GM21717 (cell line): ENCODE measurements around the gene SLC25A33.

Source experiments
- ATAC-seq: cut with Tn5 transposase; IDR thresholded peaks from one replicate; pipeline ENCODE4 v1.9.1; 2021; ENCODE audit warnings: mild to moderate bottlenecking, moderate library complexity; ENCODE audit not compliant: unreplicated experiment

The SLC25A33 gene

DNA sequence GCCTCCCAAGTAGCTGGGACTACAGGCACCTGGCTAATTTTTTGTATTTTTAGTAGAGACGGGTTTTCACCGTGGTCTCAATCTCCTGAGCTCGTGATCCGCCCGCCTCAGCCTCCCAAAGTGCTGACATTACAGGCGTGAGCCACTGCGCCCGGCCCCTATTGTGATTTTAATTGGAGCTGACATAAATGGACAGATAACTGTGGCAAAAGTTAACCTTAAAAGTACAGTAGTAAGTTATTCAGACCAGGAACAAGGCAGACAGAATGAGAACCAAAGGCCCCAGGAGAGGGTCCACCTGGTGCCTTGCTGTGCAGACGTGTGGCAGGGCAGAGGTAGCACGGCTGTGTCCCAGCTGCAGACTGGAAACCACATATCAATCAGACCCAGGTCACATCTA lies 60.5 kb downstream of the SLC25A33 start:
- no peak for ATAC-seq

DNA sequence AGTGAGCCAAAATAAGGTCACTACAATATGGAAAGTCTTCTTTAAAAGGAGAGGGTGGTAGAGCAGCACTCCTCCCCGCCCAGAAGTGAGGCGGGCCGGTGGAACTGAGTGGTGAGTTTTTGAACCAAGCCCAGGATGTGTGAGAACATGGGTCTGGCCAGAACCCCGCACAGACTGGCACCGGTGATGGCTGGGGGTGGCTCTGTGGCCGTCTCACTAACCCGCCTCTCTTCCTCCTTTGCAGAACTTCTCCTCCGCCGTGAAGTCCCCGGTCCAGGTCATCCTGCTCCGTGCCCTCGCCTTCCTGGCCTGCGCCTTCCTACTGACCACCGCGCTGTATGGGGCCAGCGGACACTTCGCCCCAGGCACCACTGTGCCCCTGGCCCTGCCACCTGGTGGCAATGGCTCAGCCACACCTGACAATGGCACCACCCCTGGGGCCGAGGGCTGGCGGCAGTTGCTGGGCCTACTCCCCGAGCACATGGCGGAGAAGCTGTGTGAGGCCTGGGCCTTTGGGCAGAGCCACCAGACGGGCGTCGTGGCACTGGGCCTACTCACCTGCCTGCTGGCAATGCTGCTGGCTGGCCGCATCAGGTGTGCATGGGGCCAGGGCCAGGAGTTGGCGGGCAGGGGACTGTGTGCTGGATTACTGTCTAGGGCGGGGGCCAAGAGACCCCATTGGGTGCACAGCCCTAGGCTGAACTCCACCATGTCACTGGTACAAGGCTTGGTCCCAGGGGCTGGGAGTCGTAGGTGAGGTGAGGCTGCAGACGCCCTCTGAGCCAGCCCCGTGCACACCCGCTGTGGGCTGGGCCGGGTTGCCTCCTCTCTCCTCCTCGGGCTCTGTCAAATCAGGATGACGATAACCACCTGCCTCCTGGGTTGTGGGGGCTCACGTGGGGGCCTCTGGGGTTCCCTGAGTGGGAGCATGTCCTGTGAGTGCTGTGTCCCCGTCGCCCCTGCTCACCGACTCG lies 61.9 kb downstream of the SLC25A33 start:
- no peak for ATAC-seq

DNA sequence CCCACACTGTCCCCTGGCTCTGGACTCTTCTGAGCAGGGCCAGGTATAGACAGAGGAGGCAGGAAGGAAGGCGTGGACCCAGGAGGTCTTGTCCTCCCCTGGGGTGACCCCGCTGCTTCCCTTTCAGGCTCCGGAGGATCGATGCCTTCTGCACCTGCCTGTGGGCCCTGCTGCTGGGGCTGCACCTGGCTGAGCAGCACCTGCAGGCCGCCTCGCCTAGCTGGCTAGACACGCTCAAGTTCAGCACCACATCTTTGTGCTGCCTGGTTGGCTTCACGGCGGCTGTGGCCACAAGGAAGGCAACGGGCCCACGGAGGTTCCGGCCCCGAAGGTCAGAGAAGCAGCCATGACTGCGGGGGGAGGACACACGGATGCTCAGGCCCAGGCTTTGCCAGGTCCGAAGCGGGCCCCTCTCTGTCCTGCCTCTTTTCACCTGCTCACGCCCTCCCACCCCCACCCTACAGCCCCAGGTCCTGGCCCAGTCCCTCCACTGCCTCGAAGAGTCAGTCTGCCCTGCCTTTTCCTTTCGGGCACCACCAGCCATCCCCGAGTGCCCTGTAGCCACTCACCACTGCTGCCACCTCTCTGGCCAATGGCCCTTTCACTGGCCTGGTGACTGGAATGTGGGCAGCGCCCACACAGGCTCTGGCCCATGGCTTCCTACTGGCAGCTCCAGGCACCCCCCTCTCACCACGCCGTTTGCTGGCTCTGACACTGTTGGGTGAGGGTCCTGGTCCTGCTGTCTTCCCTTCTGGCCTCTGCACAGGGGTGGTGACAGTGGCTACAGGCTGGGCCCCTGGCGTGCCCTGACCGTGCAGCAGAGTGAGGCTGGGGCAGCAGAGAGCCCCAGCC lies 62.9 kb downstream of the SLC25A33 start:
- ATAC-seq: no peak

DNA sequence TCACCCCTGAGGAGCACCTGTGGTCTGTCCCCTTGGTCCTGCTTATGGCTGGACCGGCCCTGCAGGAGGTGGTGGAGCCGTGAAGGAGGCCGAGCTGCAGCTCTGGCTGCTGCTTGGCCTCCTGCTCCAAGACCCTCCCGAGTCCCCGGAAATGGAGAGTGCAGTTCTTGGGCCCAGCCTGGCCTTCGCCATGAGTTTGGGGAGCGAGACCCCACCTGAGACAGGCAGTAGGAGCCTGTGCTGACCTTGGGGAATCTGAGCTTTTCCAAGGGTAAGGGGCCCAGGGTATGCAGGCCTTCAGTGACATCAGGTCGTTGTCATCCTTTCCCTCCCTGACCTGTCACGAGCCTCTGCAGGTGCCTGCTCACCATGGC lies 63.5 kb downstream of the SLC25A33 start:
- ATAC-seq: no peak

DNA sequence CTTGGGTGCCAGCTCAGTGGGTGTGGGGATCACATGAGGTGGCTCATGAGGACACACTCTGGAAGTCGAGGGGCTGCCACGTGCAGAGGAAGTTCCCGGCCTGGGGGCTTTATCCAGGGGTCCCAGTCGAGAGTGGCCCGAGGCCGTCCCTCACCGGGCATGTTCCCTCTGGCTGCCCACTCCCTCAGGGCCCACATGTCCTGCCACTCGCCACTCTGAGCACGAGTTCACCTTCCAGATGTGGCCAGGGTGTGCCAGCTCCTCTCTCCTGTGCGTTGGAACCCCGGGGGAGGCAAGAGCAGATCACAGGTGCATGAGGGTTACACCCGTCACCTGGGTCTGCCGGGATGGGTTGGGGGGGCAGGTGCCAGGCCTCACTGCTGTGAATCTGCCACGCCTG lies 64.0 kb downstream of the SLC25A33 start:
- no peak for ATAC-seq

DNA sequence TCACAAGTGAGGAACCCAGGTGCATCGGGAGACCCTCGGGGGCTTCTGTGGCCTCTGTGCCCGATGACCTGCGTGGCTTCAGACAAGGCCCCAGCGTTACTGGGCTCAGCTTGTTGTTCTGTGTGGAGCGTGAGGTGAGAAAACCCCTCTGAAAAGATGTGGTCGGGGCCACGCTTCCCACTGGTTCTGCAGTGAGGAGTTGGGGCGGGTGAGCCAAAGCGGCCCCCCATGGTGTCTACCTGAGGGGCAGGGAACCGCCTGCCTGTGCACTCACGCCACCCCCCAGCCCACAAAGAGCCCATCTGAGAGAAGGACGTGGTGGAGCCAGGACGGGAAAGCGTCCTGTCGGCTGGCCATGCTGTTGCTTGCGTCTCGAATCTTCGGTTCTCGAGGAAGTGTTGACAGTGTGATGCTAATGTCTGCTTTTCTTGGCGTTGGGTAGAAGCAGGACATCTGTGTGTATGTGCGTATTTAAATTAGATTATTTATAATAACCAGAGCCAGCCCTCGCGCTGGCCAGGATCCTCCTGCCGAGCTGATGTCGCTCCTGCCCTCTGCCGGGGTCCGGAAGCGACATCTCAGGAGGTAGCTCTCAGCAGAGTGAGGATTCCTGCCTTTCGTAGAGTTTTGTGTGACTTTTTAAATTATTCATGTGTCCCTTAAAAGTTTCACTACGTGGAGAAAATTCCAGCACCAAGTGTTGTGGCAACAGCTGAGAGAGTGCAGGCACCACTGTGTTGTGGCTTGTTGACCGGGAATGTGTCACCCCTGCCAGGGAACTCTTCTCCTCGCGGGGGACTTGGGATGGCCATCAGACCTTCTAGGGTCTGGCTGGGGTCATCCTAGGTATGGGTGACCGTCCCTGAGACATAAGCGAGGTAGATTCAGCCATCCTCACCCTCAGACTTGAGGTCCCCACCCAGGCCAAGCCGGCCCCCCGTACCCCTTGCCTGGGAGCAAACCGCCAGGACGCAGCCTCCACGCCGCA lies 64.8 kb downstream of the SLC25A33 start:
- ATAC-seq: no peak

DNA sequence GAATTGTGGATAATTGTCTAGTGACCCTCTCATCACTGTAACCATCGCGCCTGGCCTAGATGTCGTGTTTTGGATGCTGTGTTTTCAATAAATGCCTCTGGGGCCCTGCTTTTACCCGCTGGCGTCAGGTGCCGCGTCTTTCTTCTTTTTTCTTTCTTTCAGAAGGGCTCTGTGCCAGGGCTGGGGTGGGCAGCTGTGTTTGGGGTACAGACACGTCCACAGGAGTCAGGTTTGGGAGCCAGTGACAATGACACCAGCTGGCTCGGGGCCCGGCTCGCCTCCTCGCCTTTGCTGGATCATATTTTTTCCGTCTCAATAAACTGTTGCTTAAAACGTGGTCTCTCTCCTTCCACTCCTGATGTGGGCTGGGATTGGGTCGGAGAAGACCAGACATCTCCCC lies 65.6 kb downstream of the SLC25A33 start:
- ATAC-seq: no peak

DNA sequence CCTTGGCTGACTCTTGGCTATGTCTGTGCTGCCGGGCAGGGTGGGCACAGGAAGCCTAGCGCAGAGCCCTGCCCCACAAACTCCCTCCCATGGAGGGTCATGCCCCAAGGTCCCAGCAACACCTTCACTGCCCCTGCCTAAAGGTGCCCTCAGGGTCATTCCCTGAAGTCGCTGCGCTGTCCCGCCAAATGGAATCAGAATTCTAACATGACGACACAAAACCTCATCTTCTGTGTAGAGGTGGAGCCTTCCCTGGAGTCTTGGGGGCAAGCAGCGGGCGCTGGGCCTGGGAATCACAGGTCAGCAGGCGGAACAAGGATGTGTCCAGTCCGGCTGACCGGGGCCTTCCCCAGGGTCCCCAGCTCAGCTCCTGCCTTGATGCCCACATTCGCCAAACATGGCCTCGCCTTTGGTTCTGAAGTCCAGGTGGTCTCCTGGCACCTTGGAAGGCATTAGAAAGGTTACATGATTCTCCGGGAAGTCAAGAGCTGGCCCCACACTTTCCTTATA lies 66.7 kb downstream of the SLC25A33 start:
- ATAC-seq: no peak

DNA sequence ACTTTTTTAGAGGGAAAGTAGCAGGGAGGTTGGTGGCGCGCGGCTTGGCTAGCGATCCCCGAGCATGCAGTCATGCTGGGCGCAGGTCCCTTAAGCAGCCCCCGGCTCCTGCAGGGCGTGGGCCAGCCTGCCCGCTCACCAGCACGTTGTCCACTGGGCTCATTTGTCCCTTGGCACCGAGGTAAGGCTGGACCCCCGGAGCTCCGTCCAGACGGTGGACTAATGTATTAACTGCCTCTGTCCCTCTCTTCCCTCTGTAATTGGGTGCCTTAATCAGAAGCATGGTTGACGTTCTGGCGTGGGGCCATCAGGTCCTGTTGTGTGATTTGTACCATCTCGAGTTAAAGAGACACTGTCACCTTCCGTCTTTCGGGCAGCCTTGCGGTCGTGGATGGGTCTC lies 67.2 kb downstream of the SLC25A33 start:
- ATAC-seq: no peak

DNA sequence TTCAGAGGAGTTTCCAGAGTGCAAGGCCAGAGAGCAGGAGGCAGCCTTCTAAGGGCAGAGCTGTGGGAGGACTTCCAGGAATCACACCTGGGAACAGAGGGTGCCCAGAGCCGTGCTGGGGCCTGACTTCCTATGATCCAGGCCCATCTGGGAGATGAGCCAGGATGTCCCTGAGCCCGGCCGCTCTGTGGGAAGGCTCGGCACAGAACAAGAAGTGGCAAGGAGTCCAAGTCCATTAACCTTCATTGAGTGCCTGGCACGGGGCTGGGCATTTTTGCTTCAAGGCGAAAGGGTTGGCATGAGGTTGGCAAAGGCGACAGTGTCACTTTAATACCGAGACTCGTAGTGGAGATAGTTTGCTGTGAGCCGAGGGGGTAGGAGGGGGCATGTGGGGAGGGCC lies 67.7 kb downstream of the SLC25A33 start:
- no peak for ATAC-seq

DNA sequence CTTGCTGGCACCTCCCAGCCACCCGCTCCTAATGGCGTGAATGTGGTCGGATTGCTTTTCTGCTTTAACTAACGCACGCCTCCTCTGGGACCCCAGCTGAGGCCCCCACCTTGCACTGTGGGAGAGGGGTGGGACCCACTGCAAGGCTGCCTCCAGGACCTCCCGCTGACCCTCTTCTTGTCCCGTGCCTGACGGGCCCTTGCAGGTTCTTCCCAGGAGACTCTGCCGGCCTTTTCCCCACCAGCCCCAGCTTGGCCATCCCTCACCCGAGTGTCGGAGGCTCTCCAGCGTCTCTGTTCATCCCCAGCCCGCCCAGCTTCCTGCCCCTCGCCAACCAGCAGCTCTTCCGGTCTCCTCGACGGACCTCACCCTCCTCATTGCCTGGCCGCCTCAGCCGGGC lies 68.1 kb downstream of the SLC25A33 start:
- no peak for ATAC-seq

DNA sequence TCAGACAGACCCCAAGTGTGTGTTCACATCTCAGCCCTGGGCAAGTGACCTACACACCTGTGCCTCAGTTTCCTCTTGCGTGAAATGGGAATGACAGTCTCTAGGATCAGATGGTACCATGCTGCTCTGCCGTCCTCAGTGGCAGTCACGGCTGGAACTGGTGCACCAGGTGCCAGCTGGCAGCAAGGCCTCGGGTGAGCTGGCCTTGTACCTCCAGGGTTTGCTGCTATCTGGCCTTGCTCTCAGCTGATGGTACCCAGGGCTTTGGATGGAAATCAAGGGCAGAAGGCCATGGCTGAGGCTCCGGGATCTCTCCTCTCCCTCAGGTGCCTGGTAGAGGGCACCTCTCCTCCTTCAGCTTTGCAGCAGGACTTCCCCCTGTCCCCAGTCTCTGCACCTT lies 70.7 kb downstream of the SLC25A33 start:
- ATAC-seq: no peak

DNA sequence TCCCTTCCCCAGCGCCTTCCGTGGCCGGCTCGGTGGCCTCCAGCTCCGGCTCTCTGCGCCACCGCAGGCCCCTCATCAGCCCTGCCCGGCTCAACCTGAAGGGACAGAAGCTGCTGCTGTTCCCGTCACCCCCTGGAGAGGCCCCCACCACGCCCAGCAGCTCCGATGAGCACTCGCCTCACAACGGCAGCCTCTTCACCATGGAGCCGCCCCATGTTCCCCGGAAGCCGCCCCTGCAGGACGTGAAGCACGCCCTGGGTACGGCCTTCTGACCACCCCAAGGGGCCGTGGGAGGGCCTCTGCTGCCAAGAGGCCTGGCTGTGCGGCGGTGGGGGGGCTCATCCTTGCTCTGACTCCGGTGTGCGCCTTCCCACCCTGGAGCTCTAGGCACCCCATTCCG lies 71.3 kb downstream of the SLC25A33 start:
- no peak for ATAC-seq

DNA sequence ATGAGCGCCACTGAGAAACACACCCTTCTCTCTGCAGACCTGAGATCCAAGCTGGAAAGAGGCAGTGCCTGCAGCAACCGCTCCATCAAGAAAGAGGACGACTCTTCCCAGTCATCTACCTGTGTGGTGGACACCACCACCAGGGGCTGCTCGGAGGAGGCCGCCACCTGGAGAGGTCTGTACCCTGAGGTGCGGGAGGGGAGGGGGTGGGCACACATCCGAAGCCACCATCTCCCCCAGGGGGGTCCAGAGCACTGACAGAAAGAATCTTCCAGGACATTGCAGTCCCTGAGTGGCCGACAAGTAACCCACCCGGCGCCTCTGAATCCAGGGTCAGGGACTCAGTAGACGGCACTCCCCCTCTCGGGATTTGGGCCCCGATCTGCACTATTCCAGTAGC lies 72.5 kb downstream of the SLC25A33 start:
- no peak for ATAC-seq

DNA sequence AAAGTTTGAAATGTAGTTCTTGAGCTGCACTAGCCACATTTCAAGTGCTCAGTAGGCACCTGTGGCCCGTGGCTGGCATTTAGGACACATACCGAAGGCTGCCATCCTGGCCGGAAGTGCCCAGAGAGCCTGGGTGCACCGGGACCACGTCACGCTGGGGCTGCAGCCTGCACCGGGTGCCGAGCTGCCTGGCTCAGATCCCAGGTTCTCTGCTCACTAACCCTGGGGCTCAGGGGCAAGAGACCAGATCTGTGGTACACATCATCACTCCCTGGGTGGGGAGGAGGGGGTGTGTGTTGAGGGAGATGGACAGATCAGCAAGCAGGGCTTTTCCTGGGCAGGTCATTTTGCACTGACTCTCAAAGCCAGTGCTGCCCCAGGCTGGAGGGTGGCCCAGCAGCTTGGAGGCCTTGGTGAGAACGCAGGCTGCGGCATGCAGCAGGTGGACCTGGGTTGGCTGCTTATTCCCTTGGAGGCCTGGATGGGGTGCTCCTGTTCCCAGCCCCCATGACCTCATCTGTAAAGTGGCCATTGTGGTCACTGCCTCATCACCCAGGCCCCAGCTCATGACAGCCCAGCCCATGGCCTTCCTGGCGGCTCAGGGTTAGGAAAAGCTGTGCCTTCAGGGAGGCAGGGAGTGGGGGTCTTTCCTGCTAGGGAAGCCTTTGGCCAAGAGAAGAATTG lies 73.0 kb downstream of the SLC25A33 start:
- ATAC-seq: no peak

DNA sequence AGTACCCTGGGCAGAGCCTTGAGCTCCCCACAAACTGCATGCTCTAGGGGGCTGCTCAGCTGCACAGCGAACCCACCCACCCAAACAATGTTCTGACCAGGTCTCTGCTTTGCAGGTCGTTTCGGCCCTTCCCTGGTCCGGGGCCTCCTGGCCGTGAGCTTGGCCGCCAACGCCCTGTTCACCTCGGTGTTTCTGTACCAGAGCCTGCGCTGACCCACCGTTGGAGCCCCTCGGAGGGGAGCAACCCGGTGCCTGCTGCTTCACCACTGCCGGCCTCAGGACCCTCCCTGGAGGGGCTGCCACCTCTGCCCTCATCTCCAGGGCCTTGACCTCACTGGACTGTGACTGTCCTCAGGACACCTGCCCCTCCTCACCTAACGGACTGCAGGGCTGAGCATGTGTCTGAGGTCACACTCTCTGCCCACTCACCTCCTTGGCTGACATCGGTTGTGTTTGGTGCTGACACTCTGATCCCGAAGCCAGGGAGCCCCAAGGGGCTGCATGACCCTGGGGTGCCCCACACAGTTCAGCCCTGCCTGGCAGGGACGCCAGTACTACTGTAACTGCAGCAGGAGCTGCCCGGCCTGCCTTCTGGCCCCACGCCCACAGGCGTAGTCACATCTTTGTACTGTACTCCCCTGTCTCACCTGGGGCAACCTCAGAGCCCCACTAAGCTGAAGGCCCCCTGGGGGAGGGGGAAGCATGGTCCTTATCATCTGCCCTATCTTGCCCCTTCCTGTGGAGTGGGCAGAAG lies 73.8 kb downstream of the SLC25A33 start:
- ATAC-seq: no peak

DNA sequence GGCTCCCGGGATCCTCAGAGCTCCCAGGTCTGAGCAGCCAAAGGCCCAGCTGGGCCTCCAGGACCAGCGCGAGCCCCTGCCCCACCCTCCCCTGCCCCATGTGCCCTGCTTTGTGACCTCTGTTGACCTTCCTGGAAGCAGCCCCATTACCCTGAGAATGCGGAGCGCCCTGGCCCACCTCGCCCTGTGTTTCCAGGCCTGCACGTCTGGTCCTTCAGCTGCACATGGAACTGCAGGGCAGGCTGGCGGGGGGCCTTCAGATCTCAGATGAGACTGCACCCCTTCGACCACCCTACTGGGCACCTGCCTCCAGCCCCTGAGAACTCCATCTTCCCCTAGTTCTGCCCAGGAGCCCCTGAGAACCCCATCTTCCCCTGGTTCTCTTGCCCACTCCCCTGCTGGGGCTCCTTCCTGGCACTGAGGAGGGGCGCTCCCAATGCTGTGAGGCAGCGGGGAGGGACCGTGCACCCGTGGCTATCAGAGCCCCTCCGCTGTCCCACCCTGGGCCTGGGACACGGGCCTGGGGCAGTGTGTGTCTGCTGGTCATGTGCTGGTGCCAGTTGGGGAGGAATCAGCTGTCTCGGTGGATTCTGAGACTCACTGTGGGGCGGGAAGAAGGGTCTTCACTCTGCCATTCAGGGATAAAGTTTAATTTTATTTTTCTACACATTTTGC lies 74.5 kb downstream of the SLC25A33 start:
- ATAC-seq: no peak

DNA sequence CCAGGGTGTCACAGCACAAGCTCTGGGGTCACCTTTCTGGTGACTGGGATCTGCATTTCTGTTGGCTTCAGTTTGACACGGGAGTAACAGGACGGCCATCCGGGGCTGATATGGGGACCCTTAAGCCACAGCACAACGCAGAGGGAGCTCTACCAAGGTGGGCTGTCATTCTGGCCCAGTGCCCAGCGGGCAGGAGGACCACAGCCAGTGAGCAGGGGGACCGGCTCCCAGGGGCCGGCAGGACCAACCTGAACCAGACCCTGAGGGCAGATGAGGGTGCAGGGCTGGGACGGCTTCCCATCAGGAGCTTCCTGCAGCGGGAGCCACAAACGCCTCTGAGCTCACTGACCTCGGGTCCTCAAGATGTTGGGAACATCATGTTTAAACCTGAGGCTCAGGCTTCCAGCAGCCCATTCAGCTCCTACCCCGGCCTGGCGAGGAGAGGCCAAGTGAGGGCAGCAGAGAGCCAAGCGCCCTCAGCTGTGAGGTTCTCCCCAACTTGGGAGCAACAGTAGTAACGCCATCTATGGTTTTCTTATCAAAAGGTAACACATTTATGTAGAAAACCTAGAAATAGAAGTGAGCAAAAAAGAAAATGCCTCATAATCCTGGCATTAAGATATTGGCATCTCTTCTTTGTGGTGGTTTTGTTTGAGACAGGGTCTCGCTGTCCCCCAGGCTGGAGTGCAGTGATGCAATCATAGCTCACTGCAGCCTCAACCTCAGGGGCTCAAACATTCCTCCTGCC lies 76.2 kb downstream of the SLC25A33 start:
- no peak for ATAC-seq
